Measurements from ENCODE around the gene RP9. TPM values are rescaled to one million over a fixed set of nuclear protein-coding genes. Genes with fewer than 3 reads are reported as not detected.
"Not testable (repeated sequence)": the region's sequence is repeated elsewhere in the genome, so short reads cannot be mapped to it uniquely, and the experiment has no call there.

RP9 gene
- total and polyA plus RNA-seq, 2 experiments from 2014 or later: 28.4 to 35.3 TPM

GRCh38 chr7:33107136-33108066 is 1.8 kb downstream of the RP9 start:
- DNase-seq (ENCODE audit: low read depth in 1 of 2, low spot score in 1 of 2): peak; percentile 59 to 69
- no peaks in the 10 kb centered on the region for H3K27me3 ChIP-seq

GRCh38 chr7:33101906-33102305 is 7.3 kb downstream of the RP9 start:
- no peak overlapping the region for H3K4me3 ChIP-seq
- peaks cover 28% of the 10 kb centered on the region for H3K36me3 ChIP-seq
- H3K9me3 ChIP-seq (ENCODE audit: low read depth): no peaks in the 10 kb centered on the region
- no peaks in the 10 kb centered on the region for H3K27me3 ChIP-seq
- TF ChIP-seq, protein P1, sequence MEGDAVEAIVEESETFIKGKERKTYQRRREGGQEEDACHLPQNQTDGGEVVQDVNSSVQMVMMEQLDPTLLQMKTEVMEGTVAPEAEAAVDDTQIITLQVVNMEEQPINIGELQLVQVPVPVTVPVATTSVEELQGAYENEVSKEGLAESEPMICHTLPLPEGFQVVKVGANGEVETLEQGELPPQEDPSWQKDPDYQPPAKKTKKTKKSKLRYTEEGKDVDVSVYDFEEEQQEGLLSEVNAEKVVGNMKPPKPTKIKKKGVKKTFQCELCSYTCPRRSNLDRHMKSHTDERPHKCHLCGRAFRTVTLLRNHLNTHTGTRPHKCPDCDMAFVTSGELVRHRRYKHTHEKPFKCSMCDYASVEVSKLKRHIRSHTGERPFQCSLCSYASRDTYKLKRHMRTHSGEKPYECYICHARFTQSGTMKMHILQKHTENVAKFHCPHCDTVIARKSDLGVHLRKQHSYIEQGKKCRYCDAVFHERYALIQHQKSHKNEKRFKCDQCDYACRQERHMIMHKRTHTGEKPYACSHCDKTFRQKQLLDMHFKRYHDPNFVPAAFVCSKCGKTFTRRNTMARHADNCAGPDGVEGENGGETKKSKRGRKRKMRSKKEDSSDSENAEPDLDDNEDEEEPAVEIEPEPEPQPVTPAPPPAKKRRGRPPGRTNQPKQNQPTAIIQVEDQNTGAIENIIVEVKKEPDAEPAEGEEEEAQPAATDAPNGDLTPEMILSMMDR (IDR thresholded peaks at IDR 0.05; ENCODE audit: low read depth, low read length): no peak
- no peak overlapping the region for H3K27ac ChIP-seq
- peak in 1 of 2 donors; percentile 64 for DNase-seq (ENCODE audit: low read depth in 1 of 2, low spot score in 1 of 2)
- H3K4me1 ChIP-seq (ENCODE audit: low read depth): peaks cover 4% of the 10 kb centered on the region

More at GRCh38 chr7:33107136-33108066, 1.8 kb downstream of the RP9 start:
- TF ChIP-seq, protein P1 (IDR thresholded peaks at IDR 0.05; ENCODE audit: low read depth, low read length): peak; percentile 60
- peaks cover 3% of the 10 kb centered on the region for H3K36me3 ChIP-seq
- H3K9me3 ChIP-seq (ENCODE audit: low read depth): no peaks in the 10 kb centered on the region
- H3K4me3 ChIP-seq: peak overlapping the region; percentile 99
- peak overlapping the region; percentile 7 for H3K27ac ChIP-seq
- H3K4me1 ChIP-seq (ENCODE audit: low read depth): peaks cover 12% of the 10 kb centered on the region

DNA sequence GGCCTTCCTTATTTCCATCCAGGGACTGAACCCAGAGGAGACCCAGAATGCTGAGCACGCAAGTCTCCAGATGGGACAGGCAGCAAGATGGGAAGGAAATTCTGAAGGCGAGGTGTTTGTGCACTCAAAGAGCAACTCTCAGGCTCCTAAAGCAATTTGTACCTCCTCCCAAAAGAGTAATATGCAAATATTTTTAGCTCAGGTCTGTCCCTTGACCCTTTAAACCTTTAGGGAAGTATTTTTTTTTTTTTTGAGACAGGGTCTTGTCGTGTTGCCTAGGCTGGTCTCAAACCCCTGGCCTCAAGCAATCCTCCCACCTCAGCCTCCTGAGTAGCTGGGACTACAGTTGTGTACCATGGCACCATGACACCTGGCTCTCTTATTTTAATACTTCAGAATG is 8.4 kb downstream of the RP9 start:
- Histone ChIP-seq H3K9me3 (ENCODE audit: low read depth) (no peaks in the 10 kb centered on the region), H3K4me1 (ENCODE audit: low read depth) (peaks cover 4% of the 10 kb centered on the region), H3K27me3 (no peaks in the 10 kb centered on the region), H3K27ac (no peak overlapping the region), H3K36me3 (peaks cover 39% of the 10 kb centered on the region), H3K4me3 (no peak overlapping the region)
- DNase-seq (ENCODE audit: low read depth in 1 of 2, low spot score in 1 of 2): no peak
- TF ChIP-seq, protein P1 (IDR thresholded peaks at IDR 0.05; ENCODE audit: low read depth, low read length): no peak

DNA sequence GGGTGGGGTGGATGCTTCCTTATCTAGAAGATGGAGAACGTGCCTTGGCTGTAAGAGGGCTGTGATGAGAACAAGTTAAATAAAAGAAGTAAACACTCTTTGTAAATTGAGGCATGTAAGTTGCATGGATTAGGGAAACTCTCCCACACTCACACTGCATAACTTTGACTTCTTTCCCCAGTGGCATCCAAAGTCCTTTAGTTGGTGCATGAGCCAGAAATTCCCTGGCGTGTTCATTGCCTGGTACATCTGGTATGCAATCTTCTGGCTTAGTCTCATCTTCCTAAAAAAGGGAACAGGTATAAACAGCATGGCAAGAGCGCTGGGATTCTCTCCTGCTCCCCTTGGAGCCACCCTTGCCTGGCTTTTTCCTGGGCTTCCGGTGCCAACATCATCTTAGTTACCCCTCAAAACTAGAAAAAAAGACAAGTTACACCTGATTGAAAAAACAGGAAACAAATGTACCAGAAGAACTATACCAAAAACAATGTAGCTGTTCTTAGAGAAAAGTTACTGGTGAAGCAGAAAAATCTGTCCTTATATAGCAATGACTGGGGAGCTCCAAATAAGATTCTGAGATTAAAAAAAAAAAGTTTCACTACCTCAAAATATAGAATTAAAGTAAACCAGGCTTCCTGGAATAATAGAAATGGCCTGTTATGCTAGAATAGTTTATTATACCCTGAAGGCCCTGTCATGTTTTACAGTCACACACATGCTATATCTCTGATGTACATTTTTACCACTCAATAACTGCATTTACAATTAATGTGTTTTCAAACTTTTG is 9.9 kb downstream of the RP9 start:
- H3K27me3 ChIP-seq: no peaks in the 10 kb centered on the region
- H3K9me3 ChIP-seq (ENCODE audit: low read depth): no peaks in the 10 kb centered on the region
- H3K4me1 ChIP-seq (ENCODE audit: low read depth): no peaks in the 10 kb centered on the region
- TF ChIP-seq, protein P1 (IDR thresholded peaks at IDR 0.05; ENCODE audit: low read depth, low read length): no peak
- H3K4me3 ChIP-seq: no peak overlapping the region
- H3K36me3 ChIP-seq: peaks cover 49% of the 10 kb centered on the region
- DNase-seq (ENCODE audit: low read depth in 1 of 2, low spot score in 1 of 2): no peak
- no peak overlapping the region for H3K27ac ChIP-seq

DNA sequence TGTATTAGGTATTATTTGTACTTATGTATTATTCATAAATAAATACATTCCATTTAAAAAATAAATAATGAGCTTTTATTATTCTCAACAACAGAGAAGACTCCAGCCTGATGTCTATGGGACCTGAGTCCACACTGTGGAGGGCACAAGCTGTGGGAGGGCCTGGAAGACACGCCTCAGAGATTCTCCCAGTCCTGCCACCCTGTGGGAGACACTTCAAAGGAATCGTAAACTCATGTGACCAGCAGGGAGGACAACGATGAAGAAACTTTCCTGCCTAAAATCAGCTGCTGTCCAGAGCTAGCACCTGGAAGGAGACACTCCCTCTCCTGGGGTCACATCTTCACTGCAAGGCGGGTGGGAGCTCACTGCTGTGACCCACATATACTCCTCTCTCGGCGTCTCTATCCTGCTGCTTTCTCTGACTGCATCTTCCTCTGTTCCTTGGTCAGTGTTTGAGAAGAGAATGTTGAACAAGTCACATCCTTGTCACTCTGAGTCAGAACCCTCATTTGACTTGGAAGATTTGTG is 14.4 kb downstream of the RP9 start:
- DNase-seq (ENCODE audit: low read depth in 1 of 2, low spot score in 1 of 2); H3K27ac ChIP-seq: not testable (repeated sequence)
- peaks cover 46% of the 10 kb centered on the region for H3K36me3 ChIP-seq

More for the DNA sequence above, 14.4 kb downstream of the RP9 start:
- not testable (repeated sequence) for H3K9me3 ChIP-seq (ENCODE audit: low read depth); H3K27me3 ChIP-seq; H3K4me1 ChIP-seq (ENCODE audit: low read depth); H3K4me3 ChIP-seq

Measured in cardiac muscle cell (in vitro differentiated cells and primary cell).